ENCODE data around the gene TMEM91. TPM values are rescaled to one million over a fixed set of nuclear protein-coding genes. Genes with fewer than 3 reads are reported as not detected.

The TMEM91 gene
- 10 to 100 TPM; 11.4 to 13.0 TPM for total RNA-seq

DNA sequence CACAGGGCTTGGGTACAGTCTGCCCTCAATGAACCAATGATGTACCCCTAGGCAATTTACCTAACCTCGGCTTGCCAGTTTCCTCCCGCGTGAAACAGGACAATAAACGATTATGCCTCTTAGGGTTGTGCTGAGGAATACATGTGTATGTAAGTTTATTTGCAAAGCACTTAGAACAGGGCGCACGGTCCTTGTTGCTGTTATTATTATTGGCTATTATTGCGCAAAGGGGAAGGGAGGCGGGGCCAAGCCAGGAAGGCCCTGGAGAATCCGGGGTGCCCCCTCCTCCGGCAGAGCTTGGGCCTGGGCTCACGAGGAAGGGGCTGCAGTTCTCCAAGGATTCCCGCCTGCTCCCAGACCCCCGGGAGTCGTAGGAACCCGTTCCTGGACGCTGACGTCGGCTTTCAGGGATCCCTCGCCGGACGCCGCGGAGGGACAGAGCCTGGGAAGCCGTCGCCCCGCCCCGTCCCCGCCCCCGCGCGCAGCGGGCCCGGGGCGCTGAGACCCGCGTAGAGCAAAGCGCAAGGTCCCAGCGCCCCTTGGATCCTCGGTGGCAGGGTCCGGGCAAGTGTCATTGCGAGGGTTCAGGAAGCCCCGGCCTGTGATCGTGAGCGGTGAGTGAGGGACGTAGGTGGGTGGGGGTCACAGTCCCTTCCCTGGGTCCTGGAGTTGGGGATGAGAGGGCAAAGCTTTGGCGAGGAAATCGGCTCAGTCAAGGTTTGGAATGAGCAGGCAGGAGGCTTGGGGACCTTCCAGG, at the start of gene TMEM91:
TMEM91 (plus strand) TSS at position 293 of the 757 bp plus-strand sequence. CDS start 1,777 bp downstream, outside the sequence.
- POLR2A ChIA-PET, result interaction anchor here (0.6 to 1.0 kb wide), 3 partner anchors 12 to 28 kb away, joined by 3 to 6 read pairs (median 3); partner anchors contain the start of gene B9D2
- Mint-ChIP-seq H3K27me3 (no peaks in the 10 kb centered on the region), H3K36me3 (peaks cover 4% of the 10 kb centered on the region), H3K4me1 (peaks cover 13% of the 10 kb centered on the region), H3K9me3 (no peaks in the 10 kb centered on the region), H3K27ac (peak within 1 kb of the TSS; percentile 60), H3K4me3 (peak within 1 kb of the TSS; percentile 70)
- DNase-seq (peak; percentile 41), ATAC-seq (ENCODE audit: low read depth) (peak; percentile 35)

DNA sequence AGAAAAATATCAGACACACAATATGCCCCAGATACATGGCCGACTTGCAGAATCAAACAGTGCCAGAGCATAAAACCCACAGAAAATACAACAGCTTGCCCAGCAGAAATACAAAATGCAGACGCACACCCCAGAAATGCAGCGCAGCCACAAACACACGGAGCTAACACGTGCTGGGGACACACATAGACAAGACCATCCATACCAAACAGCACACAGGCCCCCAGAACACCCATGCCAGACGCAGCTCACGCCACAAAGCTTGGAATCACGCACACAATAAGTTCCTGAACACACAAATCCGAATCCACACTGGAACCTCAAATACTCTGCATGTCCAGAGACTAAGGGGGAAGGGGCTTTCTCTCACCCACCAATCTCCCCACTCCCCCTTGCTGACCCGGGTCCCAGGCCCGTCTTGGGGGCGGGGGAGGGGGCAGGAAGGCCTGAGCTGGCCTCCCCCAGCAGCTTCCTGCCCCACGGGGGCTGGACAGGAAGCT, 49.2 kb upstream of the TMEM91 start:
- H3K4me1 Mint-ChIP-seq, result peaks cover 52% of the 10 kb centered on the region
- no peaks in the 10 kb centered on the region for H3K27me3 Mint-ChIP-seq
- no peaks in the 10 kb centered on the region for H3K9me3 Mint-ChIP-seq
- peak; percentile 1 for ATAC-seq (ENCODE audit: low read depth)
- H3K36me3 Mint-ChIP-seq, result peaks cover 38% of the 10 kb centered on the region
- POLR2A ChIA-PET, result interaction anchor here (0.5 to 4.0 kb wide), 17 partner anchors 8 to 139 kb away, joined by 3 to 54 read pairs (median 5); partner anchors contain the start of genes B9D2, HNRNPUL1 and TGFB1
- no peak for DNase-seq
- H3K27ac Mint-ChIP-seq, result peak overlapping the region; percentile 92
- peak overlapping the region; percentile 78 for H3K4me3 Mint-ChIP-seq

DNA sequence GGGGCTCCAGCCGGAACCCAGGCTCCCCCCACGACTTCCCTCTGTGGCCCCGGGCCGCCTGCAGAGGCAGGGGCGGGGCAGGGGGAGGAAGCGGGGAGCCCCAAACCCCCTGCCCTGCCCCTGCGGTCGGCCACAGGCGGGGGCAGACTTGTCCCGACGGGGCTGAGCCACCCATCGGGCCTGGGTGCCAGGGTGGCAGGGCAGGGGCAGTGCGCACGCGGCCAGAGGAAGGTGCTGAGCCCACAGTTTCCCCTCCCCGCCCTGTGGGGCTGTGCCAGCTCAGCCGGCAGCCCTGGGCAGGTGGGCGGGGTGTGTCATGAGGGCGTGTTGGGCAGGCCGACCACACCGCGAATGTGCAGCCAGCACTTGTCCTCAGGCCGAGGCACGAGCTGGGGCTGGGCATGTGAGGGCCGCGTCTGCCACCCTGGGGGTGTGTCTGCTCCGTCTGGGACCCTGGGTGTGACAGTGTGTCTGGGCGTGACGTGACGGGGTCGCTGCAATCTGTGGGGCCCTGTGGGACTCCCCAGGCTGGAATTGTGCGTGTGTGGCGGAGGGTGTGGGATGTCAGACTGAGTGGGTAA, 48.7 kb upstream of the TMEM91 start:
- peaks cover 37% of the 10 kb centered on the region for H3K36me3 Mint-ChIP-seq
- ATAC-seq (ENCODE audit: low read depth), result peak; percentile 58
- POLR2A ChIA-PET, result interaction anchor here (0.5 to 4.0 kb wide), 18 partner anchors 8 to 1871 kb away, joined by 3 to 54 read pairs (median 5); partner anchors contain the start of genes B9D2, HNRNPUL1 and TGFB1
- H3K9me3 Mint-ChIP-seq, result no peaks in the 10 kb centered on the region
- peak; percentile 87 for DNase-seq
- peak overlapping the region; percentile 87 for H3K27ac Mint-ChIP-seq
- H3K4me3 Mint-ChIP-seq, result peak overlapping the region; percentile 78
- H3K4me1 Mint-ChIP-seq, result peaks cover 54% of the 10 kb centered on the region
- no peaks in the 10 kb centered on the region for H3K27me3 Mint-ChIP-seq

DNA sequence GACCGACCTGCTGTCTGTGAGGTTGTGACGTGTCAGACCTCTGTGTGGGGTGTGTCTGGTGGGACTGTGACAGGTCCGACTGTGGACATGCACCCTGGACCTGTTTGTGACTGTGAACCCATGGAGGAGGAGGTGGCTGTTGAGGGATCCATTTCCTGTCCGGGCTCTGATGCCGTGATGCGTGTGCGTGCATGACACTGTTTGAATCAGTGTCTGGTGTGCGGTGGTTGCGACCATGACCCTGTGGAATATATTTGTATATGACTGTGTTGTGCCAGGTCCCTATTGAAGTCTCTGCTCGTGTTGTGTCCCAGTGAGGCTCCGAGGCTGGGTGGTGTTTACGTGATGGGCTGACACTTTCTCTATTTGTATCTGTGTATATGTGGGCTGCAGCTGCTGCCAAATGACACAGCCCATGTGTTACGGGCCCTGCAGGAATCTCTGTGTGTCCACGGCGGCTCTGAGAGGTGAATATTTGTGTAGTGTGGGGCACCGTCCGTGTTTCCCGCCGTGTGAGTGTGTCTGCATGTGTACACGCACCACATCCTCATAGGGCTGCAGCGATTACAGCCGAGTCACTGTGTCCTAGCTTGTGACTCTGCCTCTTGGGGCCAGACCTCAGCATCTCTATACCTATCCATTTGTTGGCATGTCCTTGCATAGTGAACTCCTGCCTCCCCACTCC, 48.0 kb upstream of the TMEM91 start:
- Mint-ChIP-seq H3K4me3 (peak overlapping the region; percentile 70), H3K36me3 (peaks cover 34% of the 10 kb centered on the region)
- DNase-seq, result peak; percentile 56

DNA sequence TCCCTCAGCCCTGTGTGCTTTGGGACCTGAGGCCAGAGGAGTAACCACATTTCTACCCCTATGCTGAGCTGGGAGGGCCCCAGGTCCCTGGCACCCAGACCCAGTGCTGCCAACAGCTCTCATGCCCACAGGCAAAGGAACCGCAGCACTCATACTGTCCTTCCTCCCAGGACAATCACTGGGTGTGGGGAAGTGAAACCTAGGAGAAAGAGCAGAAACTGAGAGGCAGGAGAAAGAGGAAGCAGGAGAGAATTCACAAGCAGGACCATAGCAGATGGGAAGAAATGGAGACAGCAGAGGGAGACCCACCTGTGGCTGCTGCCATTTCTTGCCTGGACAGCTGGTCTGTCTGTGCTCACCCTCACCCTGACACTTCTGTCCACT, 47.5 kb upstream of the TMEM91 start:
- ATAC-seq (ENCODE audit: low read depth) (no peak), DNase-seq (no peak)
- H3K9me3 Mint-ChIP-seq, result no peaks in the 10 kb centered on the region
- H3K4me1 Mint-ChIP-seq, result peaks cover 48% of the 10 kb centered on the region
- H3K4me3 Mint-ChIP-seq, result peak overlapping the region; percentile 70
- POLR2A ChIA-PET, result interaction anchor here (1.2 to 4.0 kb wide), 6 partner anchors 19 to 65 kb away, joined by 3 to 54 read pairs (median 14); partner anchors contain the start of genes B9D2, HNRNPUL1 and TGFB1
- peaks cover 36% of the 10 kb centered on the region for H3K36me3 Mint-ChIP-seq
- H3K27ac Mint-ChIP-seq, result peak overlapping the region; percentile 87
- H3K27me3 Mint-ChIP-seq, result no peaks in the 10 kb centered on the region

More for the DNA sequence above, 48.0 kb upstream of the TMEM91 start:
- H3K27me3 Mint-ChIP-seq, result no peaks in the 10 kb centered on the region
- peaks cover 50% of the 10 kb centered on the region for H3K4me1 Mint-ChIP-seq
- ATAC-seq (ENCODE audit: low read depth), result peak; percentile 46
- POLR2A ChIA-PET, result interaction anchor here (0.6 to 4.0 kb wide), 10 partner anchors 20 to 1872 kb away, joined by 3 to 54 read pairs (median 6); partner anchors contain the start of genes B9D2, HNRNPUL1 and TGFB1
- H3K9me3 Mint-ChIP-seq, result no peaks in the 10 kb centered on the region
- H3K27ac Mint-ChIP-seq, result peak overlapping the region; percentile 87

DNA sequence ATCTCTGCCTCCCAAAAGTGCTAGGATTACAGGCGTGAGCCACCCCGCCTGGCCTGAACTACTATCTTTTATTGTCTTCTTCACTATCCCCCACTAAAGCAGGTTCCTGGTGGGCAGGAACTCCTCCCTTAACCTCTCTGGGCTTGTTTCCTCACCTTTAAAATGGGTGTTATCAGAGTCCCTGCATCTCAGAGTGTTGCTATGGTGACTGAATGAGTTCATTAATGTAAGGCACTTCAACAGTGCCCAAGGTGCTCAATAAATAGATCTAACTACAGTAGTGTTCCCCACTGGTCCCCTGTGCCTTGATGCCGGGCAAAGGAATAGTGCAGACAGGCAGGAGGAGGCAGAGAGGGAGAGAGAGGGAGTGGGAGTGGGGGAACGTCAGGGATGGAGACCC, 45.9 kb upstream of the TMEM91 start:
- peak overlapping the region; percentile 43 for H3K4me3 Mint-ChIP-seq
- no peaks in the 10 kb centered on the region for H3K27me3 Mint-ChIP-seq

DNA sequence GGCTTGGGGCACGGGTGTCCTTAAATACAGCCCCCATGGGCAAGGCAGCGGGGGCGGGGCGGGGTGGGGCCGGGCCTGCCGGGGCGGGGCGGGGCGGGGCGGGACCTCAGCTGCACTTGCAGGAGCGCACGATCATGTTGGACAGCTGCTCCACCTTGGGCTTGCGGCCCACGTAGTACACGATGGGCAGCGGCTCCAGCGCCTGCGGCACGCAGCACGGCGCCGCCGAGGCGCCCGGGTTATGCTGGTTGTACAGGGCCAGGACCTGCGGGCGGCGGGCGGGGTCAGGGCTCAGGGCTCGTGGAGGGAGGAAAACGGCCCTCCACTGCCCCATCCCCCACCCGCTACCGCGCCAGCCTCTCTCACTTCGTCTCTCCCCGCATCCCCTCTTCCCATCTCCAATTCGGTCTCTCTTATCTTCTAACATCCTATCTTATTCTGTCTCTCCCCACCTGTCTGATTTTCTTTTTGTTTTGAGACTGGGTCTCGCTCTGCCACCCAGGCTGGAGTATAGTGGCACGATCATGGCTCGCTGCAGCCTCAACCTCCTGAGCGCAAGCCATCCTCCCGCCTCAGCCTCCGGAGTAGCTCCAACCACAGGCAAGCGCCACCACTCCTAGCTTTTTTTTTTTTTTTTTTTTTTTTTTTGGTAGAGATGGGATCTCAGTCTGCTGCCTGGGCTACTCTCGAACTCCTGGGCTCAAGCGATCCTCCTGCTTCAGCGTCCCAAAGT, 45.2 kb upstream of the TMEM91 start:
- Mint-ChIP-seq H3K4me1 (peaks cover 49% of the 10 kb centered on the region), H3K36me3 (peaks cover 33% of the 10 kb centered on the region), H3K9me3 (no peaks in the 10 kb centered on the region), H3K27me3 (no peaks in the 10 kb centered on the region), H3K27ac (peak overlapping the region; percentile 35), H3K4me3 (peak overlapping the region; percentile 15)
- no peak for ATAC-seq (ENCODE audit: low read depth)
- POLR2A ChIA-PET, result no interaction called here
- DNase-seq, result no peak

More for the DNA sequence above, 45.9 kb upstream of the TMEM91 start:
- H3K4me1 Mint-ChIP-seq, result peaks cover 47% of the 10 kb centered on the region
- peaks cover 34% of the 10 kb centered on the region for H3K36me3 Mint-ChIP-seq
- ATAC-seq (ENCODE audit: low read depth) (no peak), DNase-seq (no peak)
- peak overlapping the region; percentile 72 for H3K27ac Mint-ChIP-seq
- POLR2A ChIA-PET, result interaction anchor here (4.0 kb wide), 1 partner anchor 22 kb away, joined by 54 read pairs; the partner anchor contains the start of gene TGFB1
- H3K9me3 Mint-ChIP-seq, result no peaks in the 10 kb centered on the region

DNA sequence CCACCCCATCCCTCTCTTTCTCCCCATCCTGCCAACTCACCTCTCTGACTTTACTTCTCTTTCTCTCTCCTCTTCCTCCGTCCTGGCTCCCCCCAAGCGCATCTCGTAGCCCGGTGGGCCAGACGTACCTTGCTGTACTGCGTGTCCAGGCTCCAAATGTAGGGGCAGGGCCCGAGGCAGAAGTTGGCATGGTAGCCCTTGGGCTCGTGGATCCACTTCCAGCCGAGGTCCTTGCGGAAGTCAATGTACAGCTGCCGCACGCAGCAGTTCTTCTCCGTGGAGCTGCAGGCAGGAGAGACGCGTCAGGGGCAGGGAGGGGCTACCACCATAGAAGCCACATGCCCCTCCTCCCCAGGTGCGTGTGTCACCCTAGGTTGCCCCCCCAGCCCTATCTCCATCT, 44.3 kb upstream of the TMEM91 start:
- POLR2A ChIA-PET, result no interaction called here
- peaks cover 45% of the 10 kb centered on the region for H3K4me1 Mint-ChIP-seq
- DNase-seq (no peak), ATAC-seq (ENCODE audit: low read depth) (no peak)
- no peak overlapping the region for H3K27ac Mint-ChIP-seq
- H3K9me3 Mint-ChIP-seq, result no peaks in the 10 kb centered on the region
- H3K27me3 Mint-ChIP-seq, result no peaks in the 10 kb centered on the region
- no peak overlapping the region for H3K4me3 Mint-ChIP-seq
- H3K36me3 Mint-ChIP-seq, result peaks cover 26% of the 10 kb centered on the region

DNA sequence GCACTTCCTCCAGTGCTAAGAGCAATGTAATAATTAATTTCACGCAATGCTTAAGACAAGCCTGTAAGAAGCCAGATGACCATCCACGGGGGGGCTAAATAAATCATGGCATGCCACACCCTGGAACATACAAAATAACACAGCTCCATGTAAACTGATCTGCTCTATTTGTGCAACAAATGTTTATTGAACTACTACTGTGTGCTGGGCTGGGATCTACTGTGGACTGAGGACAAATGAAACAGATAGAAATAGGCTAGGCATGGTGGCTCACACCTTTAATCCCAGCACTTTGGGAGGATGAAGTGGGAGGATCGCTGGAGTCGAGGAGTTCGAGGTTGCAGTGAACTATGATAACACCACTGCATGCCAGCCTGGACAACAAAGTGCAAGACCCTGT, 43.9 kb upstream of the TMEM91 start:
- Mint-ChIP-seq H3K9me3 (no peaks in the 10 kb centered on the region), H3K4me3 (no peak overlapping the region), H3K27ac (no peak overlapping the region), H3K4me1 (peaks cover 44% of the 10 kb centered on the region), H3K27me3 (no peaks in the 10 kb centered on the region), H3K36me3 (peaks cover 26% of the 10 kb centered on the region)
- ATAC-seq (ENCODE audit: low read depth), result no peak
- POLR2A ChIA-PET, result interaction anchor here (0.6 kb wide), 1 partner anchor 46 kb away, joined by 3 read pairs; no protein-coding TSS in a partner anchor
- DNase-seq, result no peak

DNA sequence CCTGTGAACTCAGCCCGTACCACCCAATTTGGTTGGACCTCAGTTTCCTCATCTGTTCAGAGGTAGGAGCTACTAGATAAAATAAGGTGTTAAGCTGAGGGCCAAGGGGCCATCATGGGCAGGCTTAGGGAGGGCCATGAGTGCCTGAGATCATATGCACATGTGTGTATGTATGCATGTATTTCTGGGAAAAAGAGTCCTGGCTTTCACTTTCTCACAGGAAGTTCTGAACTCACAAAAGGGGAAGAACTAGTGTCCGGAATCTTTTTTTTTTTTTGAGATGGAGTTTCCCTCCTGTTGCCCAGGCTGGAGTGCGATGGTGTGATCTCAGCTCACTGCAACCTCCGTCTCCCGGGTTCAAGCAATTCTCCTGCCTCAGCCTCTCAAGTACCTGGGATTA, 41.5 kb upstream of the TMEM91 start:
- POLR2A ChIA-PET, result interaction anchor here (3.7 kb wide), 1 partner anchor 17 kb away, joined by 17 read pairs; no protein-coding TSS in a partner anchor
- Mint-ChIP-seq H3K4me1 (peaks cover 36% of the 10 kb centered on the region), H3K27me3 (no peaks in the 10 kb centered on the region), H3K27ac (peak overlapping the region; percentile 51), H3K9me3 (no peaks in the 10 kb centered on the region), H3K36me3 (peaks cover 31% of the 10 kb centered on the region), H3K4me3 (no peak overlapping the region)
- DNase-seq, result no peak
- no peak for ATAC-seq (ENCODE audit: low read depth)

DNA sequence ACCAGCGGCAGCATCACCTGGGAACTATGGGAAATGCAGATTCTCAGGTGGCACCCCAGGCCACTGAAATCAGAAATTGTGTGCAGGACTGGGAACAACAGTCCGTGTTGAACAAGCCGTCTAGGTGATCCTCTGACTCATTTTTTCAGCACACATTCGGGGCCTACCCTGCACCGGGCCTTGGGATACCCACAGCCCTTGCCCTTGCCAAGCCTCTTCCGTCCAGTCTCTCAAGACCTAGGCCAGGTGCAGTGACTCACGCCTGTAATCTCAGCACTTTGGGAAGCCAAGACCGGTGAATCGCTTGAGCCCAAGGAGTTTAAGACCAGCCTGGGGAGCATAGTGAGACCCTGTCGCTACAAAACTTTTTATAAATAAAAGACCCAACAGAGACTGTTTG, 40.9 kb upstream of the TMEM91 start:
- Mint-ChIP-seq H3K9me3 (no peaks in the 10 kb centered on the region), H3K27ac (peak overlapping the region; percentile 51), H3K4me1 (peaks cover 37% of the 10 kb centered on the region), H3K4me3 (no peak overlapping the region), H3K36me3 (peaks cover 31% of the 10 kb centered on the region), H3K27me3 (no peaks in the 10 kb centered on the region)
- POLR2A ChIA-PET, result interaction anchor here (0.6 to 3.7 kb wide), 3 partner anchors 8 to 16 kb away, joined by 3 to 17 read pairs (median 3); no protein-coding TSS in a partner anchor
- no peak for DNase-seq
- no peak for ATAC-seq (ENCODE audit: low read depth)

DNA sequence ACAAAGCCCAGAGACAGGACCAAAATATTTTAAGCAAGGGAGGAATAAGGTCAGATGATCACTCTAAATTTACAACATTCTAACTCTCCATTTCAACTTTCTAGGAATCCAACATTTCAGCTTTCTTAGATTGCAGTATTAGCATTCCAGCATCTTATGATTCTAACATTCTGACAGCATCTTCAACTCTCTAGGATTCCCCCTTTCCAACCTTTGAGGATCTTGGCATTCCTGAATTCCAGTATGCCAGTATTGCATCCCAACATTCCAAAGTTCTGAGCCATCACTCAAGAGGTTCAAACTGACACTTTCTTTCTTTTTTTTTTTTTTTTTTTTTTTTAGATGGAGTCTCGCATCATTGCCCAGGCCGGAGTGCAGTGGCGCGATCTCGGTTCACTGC, 36.4 kb upstream of the TMEM91 start:
- Mint-ChIP-seq H3K27ac (peak overlapping the region; percentile 39), H3K9me3 (no peaks in the 10 kb centered on the region), H3K4me1 (peaks cover 49% of the 10 kb centered on the region), H3K36me3 (peaks cover 38% of the 10 kb centered on the region), H3K27me3 (no peaks in the 10 kb centered on the region), H3K4me3 (no peak overlapping the region)
- ATAC-seq (ENCODE audit: low read depth), result no peak
- no peak for DNase-seq
- POLR2A ChIA-PET, result no interaction called here
